GM03348 (cell line): Measurements from ENCODE around the gene FA2H.
"Not testable (repeated sequence)": the region's sequence is repeated elsewhere in the genome, so short reads cannot be mapped to it uniquely, and the experiment has no call there.

Experiments
- DNase-seq: peaks from one replicate; pipeline ENCODE4 v3.0.0; 2012; ENCODE audit warnings: low spot score

FA2H gene

GRCh38 chr16:74770831-74771526 lies 3.6 kb downstream of the FA2H start:
- no peak for DNase-seq

DNA sequence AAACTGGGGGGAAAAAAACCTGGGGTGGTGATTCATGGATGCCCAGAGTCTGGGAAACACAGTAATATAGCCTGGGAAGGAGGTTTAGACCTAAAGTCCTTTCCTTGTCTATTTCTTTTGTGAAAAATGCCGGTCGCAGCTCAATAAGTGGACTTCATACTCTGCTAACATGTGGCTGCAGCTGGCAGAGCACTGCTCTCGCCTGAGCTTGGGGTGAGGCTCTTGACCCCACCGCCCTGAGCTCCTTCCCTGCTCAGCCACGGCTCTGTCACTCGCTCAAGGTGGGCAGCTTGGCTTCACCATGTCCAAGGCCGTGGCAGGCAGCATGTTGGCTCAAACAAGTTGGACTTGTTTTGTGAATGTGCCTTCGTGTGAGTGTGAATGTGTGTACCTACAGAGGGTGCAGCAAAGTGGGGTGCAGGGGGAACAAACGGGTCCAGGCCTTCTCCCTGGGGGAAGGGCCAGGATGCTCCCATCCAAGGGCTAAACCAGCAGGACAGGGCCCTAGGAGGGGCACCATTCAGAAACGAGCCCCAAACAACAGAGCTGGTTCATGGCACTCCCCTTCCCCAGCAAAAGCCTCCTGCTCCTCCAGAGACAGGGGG lies 4.9 kb downstream of the FA2H start:
- DNase-seq: no peak

DNA sequence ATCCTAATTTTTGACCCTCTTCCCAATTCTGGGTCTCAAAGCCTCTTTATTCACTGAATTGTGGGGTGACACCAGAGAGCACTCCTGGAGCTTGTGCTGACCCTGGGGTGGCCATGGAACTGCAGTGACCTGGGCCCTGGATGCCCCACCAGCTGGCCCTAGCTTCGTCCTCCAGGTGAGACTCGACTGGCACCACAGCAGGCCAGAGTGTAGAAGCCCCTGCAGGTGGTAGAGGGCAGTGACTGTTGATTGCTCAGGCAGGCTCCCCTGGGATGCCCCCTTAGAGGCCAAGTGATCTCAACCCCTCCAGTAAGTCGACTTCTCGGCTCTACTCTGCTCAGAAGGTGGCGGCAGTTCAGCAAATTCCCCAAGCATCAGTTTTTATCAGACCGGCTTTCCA lies 6.4 kb downstream of the FA2H start:
- no peak for DNase-seq

- DNase-seq: no peak
Measured at GRCh38 chr16:74767749-74768148, 6.9 kb downstream of the FA2H start.

DNA sequence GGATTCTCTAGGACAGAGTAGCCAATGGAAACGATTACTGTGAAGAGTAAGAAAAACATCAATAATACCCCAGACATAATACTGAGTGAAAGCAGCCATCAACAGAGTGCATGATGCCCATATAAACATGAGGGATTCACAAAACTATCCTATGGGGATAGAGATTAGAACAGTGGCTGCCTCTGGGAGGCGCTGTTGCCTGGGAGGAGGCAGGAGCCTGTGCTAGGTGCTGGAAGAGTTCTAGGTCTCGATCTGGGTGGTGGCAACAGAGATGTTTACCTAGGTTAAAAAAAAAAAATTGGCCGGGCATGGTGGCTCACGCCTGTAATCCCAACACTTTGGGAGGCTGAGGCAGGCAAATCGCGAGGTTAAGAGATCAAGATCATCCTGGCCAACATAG lies 7.9 kb downstream of the FA2H start:
- DNase-seq: no peak

GRCh38 chr16:74764184-74764583 lies 10.4 kb downstream of the FA2H start:
- DNase-seq: not testable (repeated sequence)

DNA sequence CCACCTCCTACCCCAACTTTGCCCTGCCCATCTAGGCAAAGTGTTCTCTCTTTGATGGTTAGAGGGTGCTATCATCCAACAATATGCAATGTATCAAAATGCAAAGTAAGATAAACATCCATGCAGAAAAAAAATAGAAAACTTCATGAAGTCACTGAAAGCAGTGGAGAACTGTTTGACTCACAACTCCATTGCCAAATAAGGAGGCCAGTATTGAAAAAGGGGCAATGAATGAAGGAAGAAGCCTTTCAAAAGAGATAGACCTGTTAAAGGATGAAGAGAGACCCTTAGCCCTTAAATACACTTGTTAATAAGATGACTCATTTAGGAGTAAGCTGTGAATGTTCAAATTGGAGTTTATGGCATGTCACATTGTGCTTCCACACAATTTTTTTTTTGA lies 13.0 kb downstream of the FA2H start:
- DNase-seq: no peak

GRCh38 chr16:74760007-74760767 lies 14.4 kb downstream of the FA2H start:
- no peak for DNase-seq

DNA sequence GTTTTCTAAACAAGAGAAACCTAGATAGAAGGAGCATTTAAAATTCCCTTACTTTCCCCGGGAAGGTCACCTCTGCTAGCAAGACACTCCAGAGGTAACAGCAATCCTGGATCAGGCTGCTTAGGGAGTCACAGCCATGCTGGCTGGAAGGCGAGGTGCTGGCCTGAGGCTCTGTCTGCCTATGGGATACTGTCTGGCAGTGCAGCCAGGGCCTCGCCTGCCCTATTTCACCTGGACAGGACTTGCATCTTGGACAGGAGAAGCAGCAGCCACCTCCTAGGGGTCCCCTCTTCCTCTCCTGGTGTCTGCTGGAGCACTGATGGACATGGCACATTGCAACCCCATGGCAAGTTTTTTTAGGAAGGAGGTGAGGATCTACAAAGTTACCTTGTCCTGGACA lies 15.1 kb downstream of the FA2H start:
- DNase-seq: no peak

- DNase-seq: no peak
Measured at GRCh38 chr16:74758801-74759200, 15.8 kb downstream of the FA2H start.

DNA sequence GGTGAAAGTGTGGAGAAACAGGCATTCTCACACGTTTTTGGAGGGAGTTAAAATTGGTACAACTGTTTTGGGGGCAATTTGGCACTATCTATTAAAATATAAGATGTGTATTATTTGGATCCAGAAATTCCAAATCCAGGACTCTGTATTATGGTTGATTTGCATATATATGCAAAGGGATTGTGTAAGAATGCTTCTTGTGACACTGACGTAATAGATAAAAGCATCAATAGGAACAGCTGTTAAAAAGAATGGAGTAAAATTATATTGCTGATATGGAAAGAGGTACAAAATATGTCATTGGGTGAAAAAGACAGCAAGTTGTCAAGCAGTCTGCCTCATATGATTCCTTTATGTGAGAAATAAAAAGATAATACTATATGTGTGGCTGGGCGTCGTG lies 17.3 kb downstream of the FA2H start:
- DNase-seq: no peak

DNA sequence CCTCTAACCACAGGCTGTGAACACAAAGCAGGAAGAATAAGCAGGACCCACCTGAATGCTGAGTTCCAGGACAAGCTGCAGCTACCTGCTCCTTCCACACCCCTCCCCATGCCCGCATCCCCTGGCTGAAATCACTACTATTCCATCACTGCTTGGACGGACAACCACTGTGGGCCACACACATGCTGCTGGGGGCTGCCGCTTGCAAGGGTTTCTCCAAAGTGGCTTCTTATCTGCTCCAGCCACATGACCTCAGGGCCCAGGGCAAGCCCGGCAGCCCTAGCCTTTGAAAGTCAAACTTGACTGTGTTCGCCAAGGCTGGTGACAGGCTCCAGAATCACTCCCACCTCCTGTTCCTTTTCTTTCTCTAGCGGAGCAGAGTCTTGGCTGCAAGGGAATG lies 18.4 kb downstream of the FA2H start:
- no peak for DNase-seq

- DNase-seq: no peak
Measured at GRCh38 chr16:74753180-74753579, 21.4 kb downstream of the FA2H start.

DNA sequence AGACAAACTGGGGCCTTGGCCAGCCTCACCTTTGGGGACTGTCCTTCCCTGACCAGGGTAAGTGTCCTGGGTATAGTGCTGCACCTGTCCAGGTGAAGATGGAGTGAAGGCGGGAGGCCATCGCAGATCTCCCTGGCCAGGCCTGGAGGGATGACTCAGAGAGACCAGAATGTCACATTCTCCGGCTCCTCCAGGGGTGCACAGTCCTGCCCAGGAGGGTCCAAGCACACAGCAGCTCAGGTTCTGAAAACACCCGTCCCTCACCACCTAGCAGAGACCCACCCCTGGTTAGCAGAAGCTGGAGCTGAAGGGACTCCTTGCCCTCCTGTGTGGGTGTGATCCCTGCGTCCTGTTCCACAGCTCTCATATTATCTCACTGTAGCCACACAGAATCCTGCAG lies 21.9 kb downstream of the FA2H start:
- DNase-seq: no peak

GRCh38 chr16:74752258-74752657 lies 22.4 kb downstream of the FA2H start:
- DNase-seq: no peak

DNA sequence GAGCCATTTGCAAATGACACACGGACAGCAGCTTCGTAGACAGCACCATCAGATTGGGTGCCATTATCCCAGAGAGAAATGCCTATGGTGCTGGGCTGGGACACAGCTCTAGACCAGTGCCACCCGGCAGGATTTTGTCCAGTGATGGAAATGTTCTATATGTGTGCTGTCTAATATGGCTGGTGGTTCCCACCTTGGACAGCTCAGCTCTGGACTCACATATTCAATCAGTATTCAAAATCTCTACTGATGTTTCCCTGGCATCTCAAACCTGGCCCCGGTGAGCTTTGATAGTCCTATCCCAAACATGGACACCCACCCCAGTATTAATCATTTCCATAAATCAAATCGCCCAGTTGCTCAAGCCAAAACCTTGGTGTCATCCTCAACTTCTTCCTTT lies 23.0 kb downstream of the FA2H start:
- DNase-seq: no peak

DNA sequence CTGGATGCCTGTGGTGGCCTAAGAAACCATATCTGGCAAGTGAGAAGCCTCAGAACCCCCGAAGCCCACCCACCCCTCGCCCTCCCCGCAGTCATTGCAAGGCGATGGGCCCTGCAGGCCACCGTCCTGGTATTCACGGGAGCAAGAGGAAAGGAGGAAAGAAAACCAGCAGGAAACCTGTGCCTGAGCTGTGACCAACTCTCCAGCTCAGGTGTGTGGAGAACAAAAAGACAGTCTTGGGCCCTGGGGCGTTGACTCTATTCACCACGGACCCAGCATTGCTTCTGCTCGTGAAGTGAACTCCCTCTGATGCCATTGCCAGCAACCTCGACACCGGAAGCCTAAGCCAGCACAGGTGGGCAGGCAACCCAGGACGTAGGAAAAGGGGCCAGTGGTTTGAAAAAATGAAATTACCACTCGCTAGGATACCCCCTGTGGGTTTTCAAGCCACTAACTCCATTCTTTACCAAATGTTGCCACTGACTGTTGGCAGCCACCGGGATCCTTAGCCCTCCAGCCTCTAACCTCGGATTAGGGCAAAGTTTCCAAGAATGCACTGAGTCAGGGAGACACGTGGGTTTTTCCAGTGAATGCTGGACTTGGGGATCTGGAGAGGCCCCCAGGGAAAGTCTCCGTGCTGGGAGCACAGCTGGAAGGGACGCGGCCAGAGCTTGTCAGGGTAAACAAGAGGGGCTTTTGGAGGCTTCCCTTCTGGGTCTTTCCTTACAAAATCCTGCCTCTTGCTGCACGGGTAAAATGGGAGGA lies 25.1 kb downstream of the FA2H start:
- DNase-seq: no peak

DNA sequence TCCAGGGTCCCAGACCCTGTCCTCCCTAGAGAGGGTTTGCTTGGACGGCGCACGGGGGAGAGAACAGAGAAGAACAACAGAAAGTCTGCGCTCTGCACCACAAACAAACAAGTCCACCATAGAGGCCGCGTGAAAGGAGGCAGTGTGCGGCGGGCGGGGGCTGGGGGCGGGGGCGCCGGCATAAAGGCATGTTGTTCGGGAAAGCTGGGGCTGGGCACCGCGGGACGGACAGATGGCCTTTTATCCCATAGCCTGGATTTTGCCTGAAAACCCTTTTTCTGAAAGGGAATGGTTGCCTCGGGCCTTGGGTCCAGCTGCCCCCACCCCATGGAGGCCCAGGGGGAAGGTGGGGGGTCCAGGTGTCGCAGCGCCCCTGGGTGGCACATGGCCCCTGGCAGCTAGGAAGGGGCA lies 26.0 kb downstream of the FA2H start:
- no peak for DNase-seq

DNA sequence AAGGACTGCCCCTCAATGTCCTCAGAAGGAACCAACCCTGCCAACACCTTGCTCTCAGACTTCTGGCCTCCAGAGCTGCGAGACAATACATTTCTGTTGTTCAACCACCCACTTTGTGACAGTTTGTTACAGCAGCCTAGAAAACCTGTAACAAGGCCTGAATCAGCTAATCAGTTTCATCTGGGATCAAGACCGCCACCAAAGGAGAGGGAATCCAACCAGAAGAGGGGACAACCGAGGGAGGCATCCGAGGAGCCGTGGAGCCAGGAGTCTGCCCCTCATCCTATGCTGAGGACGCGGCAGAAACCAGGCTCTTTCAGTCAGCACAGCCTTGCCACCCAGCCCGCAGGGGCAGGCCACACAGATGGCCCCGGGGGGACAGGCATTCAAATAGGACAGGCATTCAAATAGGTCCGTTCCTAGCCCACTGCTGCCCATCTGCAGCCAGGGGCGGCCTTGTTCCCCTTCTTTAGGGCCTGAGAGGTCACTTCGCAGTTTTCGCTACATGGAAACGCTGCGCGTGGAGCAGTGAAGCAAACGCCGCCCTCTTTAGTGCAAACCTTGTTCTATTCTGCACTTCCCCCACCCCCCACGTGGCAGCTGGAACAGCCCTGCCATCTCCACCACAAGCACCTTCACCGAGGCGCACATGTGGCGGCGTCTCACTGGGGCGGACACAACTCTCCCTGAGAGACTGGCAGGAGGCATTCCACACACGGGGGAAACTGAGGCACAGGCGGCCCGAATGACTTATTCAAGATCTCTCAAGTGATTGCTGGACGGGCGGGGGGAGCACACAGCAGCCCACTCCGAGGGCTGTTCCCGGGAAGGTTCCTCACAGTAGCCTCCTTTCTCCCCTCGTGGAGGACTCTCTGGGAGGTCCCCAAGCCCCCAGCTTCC lies 26.7 kb downstream of the FA2H start:
- no peak for DNase-seq

DNA sequence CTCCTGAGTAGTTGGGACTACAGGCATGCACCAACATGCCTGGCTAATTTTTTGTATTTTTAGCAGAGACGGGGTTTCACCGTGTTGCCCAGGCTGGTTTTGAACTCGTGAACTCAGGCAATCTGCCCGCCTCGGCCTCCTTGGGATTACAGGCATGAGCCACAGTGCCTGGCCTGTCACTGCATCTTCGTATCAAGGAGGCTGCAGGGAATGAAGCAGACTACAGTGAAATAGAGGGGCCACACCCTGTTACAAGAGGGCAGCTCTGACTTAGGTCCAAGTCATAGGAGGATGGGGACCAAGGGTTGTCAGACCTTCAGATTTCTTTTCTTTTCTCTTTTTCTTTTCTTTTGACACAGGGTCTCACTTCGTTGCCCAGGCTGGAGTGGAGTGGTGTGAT lies 28.7 kb downstream of the FA2H start:
- no peak for DNase-seq

DNA sequence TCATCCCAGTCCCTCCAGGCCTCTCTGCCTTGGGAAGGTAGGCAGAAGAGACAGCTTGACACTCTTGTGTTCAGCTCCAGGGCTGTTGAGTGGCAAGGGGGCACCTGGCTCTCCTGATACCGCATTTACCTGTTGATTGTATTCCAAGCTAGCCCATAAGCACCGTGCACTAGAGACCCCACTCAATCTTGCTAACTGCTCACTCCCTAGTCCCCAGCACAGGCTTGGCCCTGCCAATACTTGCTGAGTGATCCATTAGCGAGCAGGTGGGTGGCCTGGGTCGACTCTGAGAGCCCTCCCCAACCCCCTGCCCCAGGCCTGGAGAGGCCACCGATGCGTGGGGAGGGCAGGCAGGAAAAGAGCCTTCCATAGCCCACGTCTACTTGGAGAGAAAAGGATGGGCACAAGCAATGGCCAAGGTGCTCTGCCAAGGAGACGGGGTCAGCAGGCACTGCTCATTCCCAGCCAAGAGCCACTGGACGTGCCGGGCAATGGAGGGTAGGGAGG lies 29.5 kb downstream of the FA2H start:
- DNase-seq: no peak
